RWPE1 (cell line): Measurements from ENCODE around the gene ZNF628.

Experiments used
- CTCF ChIA-PET: fragments of 350-600 bp; sonication (Branson Sonifier 250); formaldehyde crosslinking; extraction: SDS; loops from one replicate; lab custom pipeline; 2021; lab: Yijun Ruan, JAX
- POLR2A ChIA-PET: fragments of 400-600 bp; formaldehyde crosslinking; extraction: SDS; loops from one replicate; lab custom pipeline; 2020; ENCODE audit warnings: antibody characterized with exemption; ENCODE audit not compliant: low non-redundant PET; lab: Yijun Ruan, JAX
- DNase-seq: peaks from one replicate; pipeline ENCODE4 v3.0.0; 2012; ENCODE audit warnings: low spot score
- H3K27ac ChIP-seq: fragments of 450-650 bp; 2 replicates; pipeline ENCODE4 v1.5.1; 2017
- TF ChIP-seq, protein P1 (sequence below): fragments of 450-650 bp; conservative IDR thresholded peaks from 2 replicates; pipeline ENCODE4 v1.5.1; 2017; ENCODE audit warnings: low read depth, mild to moderate bottlenecking

The ZNF628 gene

DNA sequence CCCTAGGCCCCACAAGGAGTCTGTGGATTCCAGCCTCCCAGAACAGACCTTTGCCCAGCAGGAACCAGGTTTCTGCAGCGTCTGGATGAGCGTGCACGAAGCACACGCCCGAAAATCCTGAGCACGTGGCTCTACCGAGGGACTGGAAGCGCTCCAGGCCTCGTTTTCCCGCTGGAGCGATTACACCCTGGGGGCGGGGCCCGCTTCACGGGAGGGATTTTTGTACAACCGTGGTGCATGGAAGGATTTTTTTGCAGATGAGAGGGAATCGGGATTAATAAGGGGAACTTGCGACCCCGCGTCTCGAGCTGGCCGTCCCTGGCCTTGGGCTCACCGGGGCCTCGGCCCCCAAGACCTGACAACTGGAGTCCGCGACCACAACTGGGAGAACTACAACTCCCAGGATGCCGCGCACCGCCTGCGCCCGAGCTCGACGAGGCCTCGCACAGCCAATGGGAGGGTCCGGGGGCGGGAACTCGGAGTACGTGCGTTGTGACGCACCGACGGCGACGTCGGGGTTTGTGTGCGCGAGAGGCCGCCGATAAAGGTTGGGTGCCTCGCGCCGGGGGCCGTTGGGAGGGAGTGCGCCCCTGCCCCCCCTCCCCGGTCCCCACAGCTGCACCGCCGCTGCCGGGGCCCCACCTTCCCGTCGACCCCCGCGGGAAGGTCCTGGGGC lies at the start of gene ZNF628:
Gene ZNF628 (plus strand): TSS at position 518 of the 676 bp plus-strand sequence. CDS start 3,294 bp downstream, outside the sequence.
- ChIA-PET CTCF (interaction anchor here (1.1 to 1.7 kb wide), 3 partner anchors 8 to 27 kb away, joined by 3 to 10 read pairs (median 7); no protein-coding TSS in a partner anchor), POLR2A (interaction anchor here (0.9 to 1.0 kb wide), 3 partner anchors 9 to 148 kb away, joined by 3 to 4 read pairs (median 3); partner anchors contain the start of genes FIZ1, NAT14 and ZNF784)
- peak; percentile 94 for DNase-seq
- TF ChIP-seq, protein P1, sequence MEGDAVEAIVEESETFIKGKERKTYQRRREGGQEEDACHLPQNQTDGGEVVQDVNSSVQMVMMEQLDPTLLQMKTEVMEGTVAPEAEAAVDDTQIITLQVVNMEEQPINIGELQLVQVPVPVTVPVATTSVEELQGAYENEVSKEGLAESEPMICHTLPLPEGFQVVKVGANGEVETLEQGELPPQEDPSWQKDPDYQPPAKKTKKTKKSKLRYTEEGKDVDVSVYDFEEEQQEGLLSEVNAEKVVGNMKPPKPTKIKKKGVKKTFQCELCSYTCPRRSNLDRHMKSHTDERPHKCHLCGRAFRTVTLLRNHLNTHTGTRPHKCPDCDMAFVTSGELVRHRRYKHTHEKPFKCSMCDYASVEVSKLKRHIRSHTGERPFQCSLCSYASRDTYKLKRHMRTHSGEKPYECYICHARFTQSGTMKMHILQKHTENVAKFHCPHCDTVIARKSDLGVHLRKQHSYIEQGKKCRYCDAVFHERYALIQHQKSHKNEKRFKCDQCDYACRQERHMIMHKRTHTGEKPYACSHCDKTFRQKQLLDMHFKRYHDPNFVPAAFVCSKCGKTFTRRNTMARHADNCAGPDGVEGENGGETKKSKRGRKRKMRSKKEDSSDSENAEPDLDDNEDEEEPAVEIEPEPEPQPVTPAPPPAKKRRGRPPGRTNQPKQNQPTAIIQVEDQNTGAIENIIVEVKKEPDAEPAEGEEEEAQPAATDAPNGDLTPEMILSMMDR = no peak
- H3K27ac ChIP-seq = peak within 1 kb of the TSS; percentile 91

DNA sequence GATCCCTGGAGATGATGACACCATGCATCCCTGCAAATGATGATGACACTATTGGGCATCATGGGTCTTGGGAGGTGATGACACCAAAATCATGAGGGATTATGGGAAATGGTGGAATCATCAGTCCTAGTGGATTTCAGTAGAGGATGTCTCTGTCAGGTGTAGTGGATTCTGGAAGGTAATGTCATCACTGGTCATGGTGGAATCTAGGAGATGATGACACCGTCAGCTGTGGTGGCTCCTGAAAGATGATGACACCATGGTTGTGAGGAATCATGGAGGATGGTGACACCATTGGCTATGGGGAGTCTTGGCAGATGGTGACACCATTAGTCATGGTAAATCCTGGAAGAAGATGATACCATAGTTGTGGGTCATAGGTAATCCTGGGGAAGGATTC lies 45.2 kb upstream of the ZNF628 start:
- ChIA-PET POLR2A (no interaction called here), CTCF (no interaction called here)
- H3K27ac ChIP-seq = no peak overlapping the region
- TF ChIP-seq, protein P1 = no peak
- no peak for DNase-seq

DNA sequence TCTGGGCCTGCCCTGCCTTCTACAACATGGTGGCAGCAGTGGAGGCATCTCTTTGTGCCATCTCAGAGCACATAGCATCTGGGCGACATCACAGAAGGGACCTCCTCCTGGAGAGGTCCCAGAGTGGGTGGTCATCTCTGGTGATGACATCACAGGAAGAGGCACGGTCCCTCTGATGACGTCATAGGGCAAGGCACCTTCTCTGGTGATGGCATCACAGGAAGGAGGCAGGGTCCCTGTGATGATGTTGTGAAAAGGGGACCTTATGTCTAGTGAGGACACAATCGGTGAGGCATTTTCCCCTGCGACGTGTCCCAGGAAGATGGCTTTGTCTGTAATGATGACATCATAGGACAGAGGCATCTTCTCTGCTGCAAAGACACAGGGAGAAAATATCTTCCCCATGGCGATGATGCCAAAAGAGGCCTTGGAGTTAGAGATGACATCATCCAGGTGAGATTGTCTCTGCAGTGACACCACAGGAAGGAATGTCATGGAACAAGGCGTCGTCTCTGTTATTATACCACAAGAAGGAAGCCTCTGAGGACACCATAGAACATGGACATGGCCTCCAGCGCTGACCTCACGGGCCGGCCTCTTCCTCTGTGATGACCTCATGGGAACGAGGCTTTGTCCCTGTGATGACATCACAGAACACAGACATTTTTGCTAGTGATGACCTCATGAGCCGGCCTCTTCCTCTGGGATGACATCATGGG lies 44.0 kb upstream of the ZNF628 start:
- TF ChIP-seq, protein P1 = no peak
- POLR2A ChIA-PET = no interaction called here
- no peak for DNase-seq
- H3K27ac ChIP-seq = no peak overlapping the region
- CTCF ChIA-PET = no interaction called here

DNA sequence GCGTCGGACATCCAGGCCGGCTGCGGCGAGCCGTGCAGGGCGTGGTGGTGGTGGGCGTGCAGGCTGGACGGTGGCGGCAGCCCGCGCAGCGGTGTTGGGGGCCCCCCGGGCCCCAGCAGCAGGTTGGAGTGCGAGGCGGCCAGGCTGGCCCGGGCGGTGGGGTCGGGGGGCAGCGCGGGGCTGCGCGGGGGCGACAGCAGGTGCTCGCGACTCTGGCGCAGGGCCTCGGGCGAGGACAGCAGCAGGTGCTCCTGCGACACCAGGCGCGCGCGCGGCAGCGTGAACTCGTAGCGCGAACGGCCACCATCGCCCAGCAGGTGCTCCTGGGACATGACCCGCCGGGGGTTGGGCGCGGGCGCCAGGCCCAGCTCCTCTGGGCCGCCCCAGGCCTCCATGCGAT lies 43.1 kb upstream of the ZNF628 start:
- POLR2A ChIA-PET = no interaction called here
- TF ChIP-seq, protein P1 = no peak
- no peak overlapping the region for H3K27ac ChIP-seq
- DNase-seq = no peak
- CTCF ChIA-PET = no interaction called here

DNA sequence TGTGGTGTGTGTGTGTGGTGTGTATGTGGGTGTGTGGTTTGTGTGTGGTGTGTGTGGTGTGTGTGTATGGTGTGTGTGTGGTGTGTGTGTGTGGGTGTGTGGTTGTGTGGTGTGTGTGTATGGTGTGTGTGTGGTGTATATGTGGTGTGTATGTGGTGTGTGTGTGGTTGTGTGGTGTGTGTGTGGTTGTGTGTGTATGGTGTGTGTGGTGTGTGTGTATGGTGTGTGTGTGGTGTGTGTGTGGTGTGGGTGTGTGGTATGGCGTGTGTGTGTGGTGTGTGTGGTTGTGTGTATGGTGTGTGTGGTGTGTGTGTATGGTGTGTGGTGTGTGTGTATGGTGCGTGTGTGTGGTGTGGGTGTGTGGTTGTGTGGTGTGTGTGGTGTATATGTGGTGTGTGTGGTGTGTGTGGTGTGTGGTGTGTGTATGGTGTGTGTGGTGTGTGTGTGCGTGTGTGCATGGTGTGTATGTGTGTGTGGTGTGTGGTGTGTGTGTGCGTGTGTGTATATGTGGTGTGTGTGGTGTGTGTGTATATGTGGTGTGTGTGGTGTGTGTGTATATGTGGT lies 42.0 kb upstream of the ZNF628 start:
- CTCF ChIA-PET = no interaction called here
- no peak for DNase-seq
- TF ChIP-seq, protein P1 = no peak
- no peak overlapping the region for H3K27ac ChIP-seq
- POLR2A ChIA-PET = no interaction called here

DNA sequence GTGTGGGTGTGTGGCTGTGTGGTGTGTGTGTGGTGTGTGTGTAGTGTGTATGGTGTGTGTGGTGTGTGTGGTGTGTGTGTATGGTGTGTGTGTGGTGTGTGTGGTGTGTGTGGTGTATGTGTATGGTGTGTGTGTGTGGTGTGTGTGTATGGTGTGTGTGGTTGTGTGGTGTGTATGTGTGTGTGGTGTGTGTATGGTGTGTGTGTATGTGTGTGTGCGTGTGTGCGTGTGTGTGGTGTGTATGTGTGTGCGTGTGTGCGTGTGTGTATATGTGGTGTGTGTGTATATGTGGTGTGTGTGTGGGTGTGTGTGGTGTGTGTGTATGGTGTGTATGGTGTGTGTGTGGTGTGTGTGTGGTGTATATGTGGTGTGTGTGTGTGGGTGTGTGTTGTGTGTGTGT lies 41.4 kb upstream of the ZNF628 start:
- ChIA-PET POLR2A (no interaction called here), CTCF (no interaction called here)
- H3K27ac ChIP-seq = no peak overlapping the region
- DNase-seq = no peak
- TF ChIP-seq, protein P1 = no peak
